Lung (tissue), 12 donors: ENCODE results near the gene TNFAIP8. TPM values are rescaled to one million over a fixed set of nuclear protein-coding genes. Genes with fewer than 3 reads are reported as not detected.

Source experiments
- ATAC-seq: fragments of 200-7000 bp; cut with Tn5 transposase; one replicate; pipeline ENCODE4 v1.9.1; 2020; ENCODE audit warnings: moderate number of reproducible peaks; ENCODE audit not compliant: insufficient read depth, low FRiP score
- DNase-seq, 3 donors: peaks; one replicate each; pipeline ENCODE4 v3.0.0-alpha.2; 2013 to 2017
- H3K27ac ChIP-seq, 2 donors: one replicate each; pipeline ENCODE4 v1.5.1; 2013; ENCODE audit warnings: mild to moderate bottlenecking in 2 of 2, moderate library complexity in 2 of 2, control low read depth in 1 of 2, inconsistent platforms in 1 of 2, low read depth in 1 of 2, low read length in 1 of 2
- H3K27me3 ChIP-seq, 3 donors: one replicate each; pipeline ENCODE4 v1.5.1; 2013; ENCODE audit warnings: low read length in 2 of 3; ENCODE audit not compliant: control insufficient read depth in 3 of 3, insufficient read depth in 3 of 3
- H3K36me3 ChIP-seq, 4 donors: one replicate each; pipeline ENCODE4 v1.5.1; 2013; ENCODE audit warnings: low read length in 4 of 4, mild to moderate bottlenecking in 1 of 4, moderate library complexity in 1 of 4; ENCODE audit not compliant: control insufficient read depth in 4 of 4, insufficient read depth in 4 of 4
- H3K4me1 ChIP-seq, 5 donors: one replicate each; pipeline ENCODE4 v1.5.1; 2013; ENCODE audit warnings: low read length in 5 of 5, mild to moderate bottlenecking in 2 of 5, moderate library complexity in 1 of 5; ENCODE audit not compliant: control insufficient read depth in 5 of 5, insufficient read depth in 5 of 5
- H3K4me3 ChIP-seq: one replicate; pipeline ENCODE4 v1.5.1; 2013; ENCODE audit warnings: mild to moderate bottlenecking, control low read depth, moderate library complexity
- H3K9ac ChIP-seq, 2 donors: one replicate each; pipeline ENCODE4 v1.5.1; 2013; ENCODE audit warnings: low read length in 2 of 2, control low read depth in 1 of 2; ENCODE audit not compliant: insufficient read depth in 1 of 2
- H3K9me3 ChIP-seq, 4 donors: one replicate each; pipeline ENCODE4 v1.5.1; 2013; ENCODE audit warnings: low read length in 3 of 4, mild to moderate bottlenecking in 1 of 4, moderate library complexity in 1 of 4; ENCODE audit not compliant: control insufficient read depth in 4 of 4, insufficient read depth in 3 of 4
- WGBS, 2 donors: extraction: QIAGEN DNeasy Blood & Tissue Kit; methylation state at CpG; one replicate each; pipeline ENCODE4 v1.1.7; 2013; 5-methylcytosine and 5-hydroxymethylcytosine counted together
- polyA plus RNA-seq, 2 donors: library from polyadenylated mRNA; stranded (reverse); fragments of 200-250 nt; gene quantifications; one replicate each; pipeline ENCODE4 v1.2.1, GENCODE V29; 2013
- total RNA-seq, 2 donors: library from RNA; depleted of rRNA in 1 of 2; stranded (reverse); fragments of >200 nt in 1 of 2; gene quantifications; one replicate each; pipeline ENCODE4 v1.2.1, GENCODE V29; 2014 to 2021
- TF ChIP-seq, protein P1 (sequence below): IDR thresholded peaks from 2 replicates; pipeline ENCODE4 v1.5.1; 2012; ENCODE audit warnings: mild to moderate bottlenecking; ENCODE audit errors: control extremely low read depth, extremely low read depth
- donor health status: control.
- donor health status: control.
- donor health status: Bipolar disorder and iron deficiency.
- donor health status: healthy.
- donor health status: DM: yes; HTN: yes; CAD: no.

The TNFAIP8 gene
- total and polyA plus RNA-seq, 4 donors = 11.5 to 58.9 (median 35.6) TPM

DNA sequence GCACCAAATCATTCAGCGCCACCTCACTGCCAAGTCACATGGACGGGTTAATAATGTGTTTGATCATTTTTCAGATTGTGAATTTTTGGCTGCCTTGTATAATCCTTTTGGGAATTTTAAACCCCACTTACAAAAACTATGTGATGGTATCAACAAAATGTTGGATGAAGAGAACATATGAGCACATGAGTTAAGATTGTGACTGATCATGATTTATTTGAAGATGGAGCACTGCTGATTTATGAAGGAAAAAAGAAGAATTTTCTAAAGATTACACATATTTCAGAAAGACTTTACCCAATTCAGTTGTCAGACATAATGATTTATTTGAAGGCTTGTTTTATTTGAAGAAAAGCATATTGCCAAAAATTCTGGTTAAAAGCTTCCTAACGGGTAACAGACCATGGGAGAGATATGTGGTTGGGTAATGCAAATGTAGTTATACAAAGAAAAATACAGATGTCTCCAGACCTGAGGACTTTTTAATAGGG is 37.4 kb downstream of the TNFAIP8 start:
- ATAC-seq (no peak), DNase-seq (no peak)
- Histone ChIP-seq H3K9me3 (no peaks in the 10 kb centered on the region), H3K36me3 (peaks cover 0 to 12% (median 3%) of the 10 kb centered on the region in 4 donors), H3K9ac (no peak overlapping the region), H3K4me3 (no peak overlapping the region), H3K27ac (no peak overlapping the region), H3K4me1 (peaks cover 0 to 13% (median 6%) of the 10 kb centered on the region in 5 donors), H3K27me3 (no peaks in the 10 kb centered on the region)
- WGBS, 2 donors = 74 to 85% methylated on average over 3 of the region's 3 CpGs
- TF ChIP-seq, protein P1, sequence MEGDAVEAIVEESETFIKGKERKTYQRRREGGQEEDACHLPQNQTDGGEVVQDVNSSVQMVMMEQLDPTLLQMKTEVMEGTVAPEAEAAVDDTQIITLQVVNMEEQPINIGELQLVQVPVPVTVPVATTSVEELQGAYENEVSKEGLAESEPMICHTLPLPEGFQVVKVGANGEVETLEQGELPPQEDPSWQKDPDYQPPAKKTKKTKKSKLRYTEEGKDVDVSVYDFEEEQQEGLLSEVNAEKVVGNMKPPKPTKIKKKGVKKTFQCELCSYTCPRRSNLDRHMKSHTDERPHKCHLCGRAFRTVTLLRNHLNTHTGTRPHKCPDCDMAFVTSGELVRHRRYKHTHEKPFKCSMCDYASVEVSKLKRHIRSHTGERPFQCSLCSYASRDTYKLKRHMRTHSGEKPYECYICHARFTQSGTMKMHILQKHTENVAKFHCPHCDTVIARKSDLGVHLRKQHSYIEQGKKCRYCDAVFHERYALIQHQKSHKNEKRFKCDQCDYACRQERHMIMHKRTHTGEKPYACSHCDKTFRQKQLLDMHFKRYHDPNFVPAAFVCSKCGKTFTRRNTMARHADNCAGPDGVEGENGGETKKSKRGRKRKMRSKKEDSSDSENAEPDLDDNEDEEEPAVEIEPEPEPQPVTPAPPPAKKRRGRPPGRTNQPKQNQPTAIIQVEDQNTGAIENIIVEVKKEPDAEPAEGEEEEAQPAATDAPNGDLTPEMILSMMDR = no peak

DNA sequence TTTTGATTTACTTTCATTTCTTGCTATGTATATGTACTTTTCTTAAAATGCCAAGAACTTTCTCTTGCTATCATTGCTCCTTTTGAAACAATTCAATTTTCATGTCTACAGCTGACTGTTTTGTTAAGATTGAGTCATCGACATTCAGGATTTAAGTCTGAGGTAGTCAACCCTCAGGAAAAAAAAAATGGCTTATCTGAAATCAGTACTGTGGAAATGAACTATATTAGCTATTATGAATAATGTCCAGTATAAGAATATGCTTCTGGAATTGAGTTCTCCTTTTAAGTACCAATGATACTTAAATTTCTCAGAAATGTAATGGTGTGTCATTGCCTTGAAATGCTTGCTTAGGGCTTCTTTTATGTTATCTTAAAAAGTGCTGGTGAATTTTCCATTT is 37.9 kb downstream of the TNFAIP8 start:
- TF ChIP-seq, protein P1 = no peak
- Histone ChIP-seq H3K4me1 (peaks cover 0 to 11% (median 6%) of the 10 kb centered on the region in 5 donors), H3K4me3 (no peak overlapping the region), H3K9me3 (no peaks in the 10 kb centered on the region), H3K27ac (no peak overlapping the region), H3K27me3 (no peaks in the 10 kb centered on the region), H3K9ac (no peak overlapping the region), H3K36me3 (peaks cover 0 to 12% (median 3%) of the 10 kb centered on the region in 4 donors)
- WGBS, 2 donors = 79 to 80% methylated on average over 1 of the region's 1 CpG
- DNase-seq (no peak), ATAC-seq (no peak)

- WGBS, 2 donors = 90 to 92% methylated on average over 8 of the region's 8 CpGs
- Histone ChIP-seq H3K36me3 (peaks cover 0 to 12% (median 3%) of the 10 kb centered on the region in 4 donors), H3K4me1 (peaks cover 0 to 1% (median 0%) of the 10 kb centered on the region in 5 donors), H3K27ac (no peak overlapping the region), H3K4me3 (no peak overlapping the region), H3K9me3 (no peaks in the 10 kb centered on the region), H3K27me3 (no peaks in the 10 kb centered on the region), H3K9ac (no peak overlapping the region)
- no peak for ATAC-seq
- TF ChIP-seq, protein P1 = no peak
- DNase-seq = no peak
Measured at GRCh38 chr5:119395080-119395836, 39.4 kb downstream of the TNFAIP8 start.
